Loucy (cell line): Measurements from ENCODE around the gene ZC3H18.

Experiments used
- H2AFZ ChIP-seq: fragments of 200-600 bp; sonication (generic); 2 replicates; pipeline ENCODE4 v1.6.0; 2016; ENCODE audit warnings: antibody characterized with exemption, mild to moderate bottlenecking, low read length, moderate library complexity
- H3F3A ChIP-seq: fragments of 200-600 bp; 2 replicates; pipeline ENCODE4 v1.6.0; 2016; ENCODE audit warnings: antibody characterized with exemption, low read depth, mild to moderate bottlenecking
- H3K27me3 ChIP-seq: fragments of 200-600 bp; sonication (generic); 2 replicates; pipeline ENCODE4 v1.6.1; 2014; ENCODE audit warnings: low read length, mild to moderate bottlenecking; ENCODE audit not compliant: insufficient read depth, poor library complexity, severe bottlenecking
- H3K36me3 ChIP-seq: fragments of 200-600 bp; sonication (generic); 2 replicates; pipeline ENCODE4 v1.6.1; 2016; ENCODE audit warnings: low read length; ENCODE audit not compliant: insufficient read depth
- H3K4me1 ChIP-seq: fragments of 200-600 bp; sonication (generic); 2 replicates; pipeline ENCODE4 v1.5.1; 2014; ENCODE audit warnings: low read length, mild to moderate bottlenecking; ENCODE audit not compliant: insufficient read depth, poor library complexity, severe bottlenecking
- H3K4me2 ChIP-seq: fragments of 200-600 bp; sonication (generic); 2 replicates; pipeline ENCODE4 v1.6.0; 2014; ENCODE audit warnings: antibody characterized with exemption, low read length, low read depth, mild to moderate bottlenecking; ENCODE audit not compliant: poor library complexity, severe bottlenecking
- H3K4me3 ChIP-seq: fragments of 200-600 bp; sonication (generic); 2 replicates; pipeline ENCODE4 v1.5.1; 2014; ENCODE audit warnings: low read length, mild to moderate bottlenecking, mixed read lengths; ENCODE audit not compliant: poor library complexity, severe bottlenecking
- H3K79me2 ChIP-seq: fragments of 200-600 bp; sonication (generic); 2 replicates; pipeline ENCODE4 v1.6.1; 2014; ENCODE audit warnings: low read length; ENCODE audit not compliant: insufficient read depth
- H3K9ac ChIP-seq: fragments of 200-600 bp; sonication (generic); 2 replicates; pipeline ENCODE4 v1.6.0; 2014; ENCODE audit warnings: mild to moderate bottlenecking, low read depth, low read length, moderate library complexity; ENCODE audit not compliant: poor library complexity, severe bottlenecking
- H3K9me2 ChIP-seq: fragments of 200-600 bp; sonication (generic); replicated peaks from 2 replicates; pipeline ENCODE4 v1.6.1; 2016; ENCODE audit warnings: low read depth, low read length, mixed read lengths
- H3K9me3 ChIP-seq: fragments of 200-600 bp; sonication (generic); 2 replicates; pipeline ENCODE4 v1.6.1; 2014; ENCODE audit warnings: mild to moderate bottlenecking, antibody characterized with exemption, low read length, low read depth; ENCODE audit not compliant: insufficient read depth
- H4K20me1 ChIP-seq: fragments of 200-600 bp; sonication (generic); 2 replicates; pipeline ENCODE4 v1.6.0; 2014; ENCODE audit warnings: antibody characterized with exemption, low read length, mild to moderate bottlenecking; ENCODE audit not compliant: insufficient read depth, poor library complexity, severe bottlenecking
- EZH2phosphoT487 ChIP-seq: fragments of 200-600 bp; IDR thresholded peaks from 2 replicates; pipeline ENCODE4 v1.6.1; 2018; ENCODE audit warnings: antibody characterized with exemption, mild to moderate bottlenecking, moderate library complexity, borderline replicate concordance
- TF ChIP-seq, protein P1 (sequence below): fragments of 200-600 bp; sonication (generic); conservative IDR thresholded peaks from 2 replicates; pipeline ENCODE4 v1.5.1; 2014; ENCODE audit warnings: mild to moderate bottlenecking, antibody characterized with exemption, low read length

ZC3H18 gene

DNA sequence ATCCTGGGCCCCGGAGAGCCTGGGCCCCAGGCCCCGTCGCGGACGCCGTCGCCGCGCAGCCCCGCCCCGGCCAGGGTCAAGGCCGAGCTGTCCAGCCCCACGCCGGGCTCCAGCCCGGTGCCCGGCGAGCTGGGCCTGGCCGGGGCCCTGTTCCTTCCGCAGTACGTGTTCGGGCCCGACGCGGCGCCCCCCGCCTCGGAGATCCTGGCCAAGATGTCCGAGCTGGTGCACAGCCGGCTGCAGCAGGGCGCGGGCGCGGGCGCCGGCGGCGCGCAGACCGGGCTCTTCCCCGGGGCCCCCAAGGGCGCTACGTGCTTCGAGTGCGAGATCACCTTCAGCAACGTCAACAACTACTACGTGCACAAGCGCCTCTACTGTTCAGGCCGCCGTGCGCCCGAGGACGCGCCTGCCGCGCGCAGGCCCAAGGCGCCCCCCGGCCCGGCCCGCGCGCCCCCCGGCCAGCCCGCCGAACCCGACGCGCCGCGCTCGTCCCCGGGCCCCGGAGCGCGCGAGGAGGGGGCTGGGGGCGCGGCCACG lies 36.8 kb upstream of the ZC3H18 start:
- Histone ChIP-seq H2AFZ (no peak overlapping the region), H3K27me3 (no peaks in the 10 kb centered on the region), H3K9ac (no peak overlapping the region), H3K79me2 (no peaks in the 10 kb centered on the region), H4K20me1 (no peaks in the 10 kb centered on the region), H3K4me1 (no peaks in the 10 kb centered on the region), H3K4me2 (no peak overlapping the region), H3K9me3 (no peaks in the 10 kb centered on the region), H3F3A (no peaks in the 10 kb centered on the region), H3K9me2 (no peaks in the 10 kb centered on the region), H3K4me3 (no peak overlapping the region), H3K36me3 (no peaks in the 10 kb centered on the region; the same call in 1 of the 2 replicates)
- TF ChIP-seq, protein P1, sequence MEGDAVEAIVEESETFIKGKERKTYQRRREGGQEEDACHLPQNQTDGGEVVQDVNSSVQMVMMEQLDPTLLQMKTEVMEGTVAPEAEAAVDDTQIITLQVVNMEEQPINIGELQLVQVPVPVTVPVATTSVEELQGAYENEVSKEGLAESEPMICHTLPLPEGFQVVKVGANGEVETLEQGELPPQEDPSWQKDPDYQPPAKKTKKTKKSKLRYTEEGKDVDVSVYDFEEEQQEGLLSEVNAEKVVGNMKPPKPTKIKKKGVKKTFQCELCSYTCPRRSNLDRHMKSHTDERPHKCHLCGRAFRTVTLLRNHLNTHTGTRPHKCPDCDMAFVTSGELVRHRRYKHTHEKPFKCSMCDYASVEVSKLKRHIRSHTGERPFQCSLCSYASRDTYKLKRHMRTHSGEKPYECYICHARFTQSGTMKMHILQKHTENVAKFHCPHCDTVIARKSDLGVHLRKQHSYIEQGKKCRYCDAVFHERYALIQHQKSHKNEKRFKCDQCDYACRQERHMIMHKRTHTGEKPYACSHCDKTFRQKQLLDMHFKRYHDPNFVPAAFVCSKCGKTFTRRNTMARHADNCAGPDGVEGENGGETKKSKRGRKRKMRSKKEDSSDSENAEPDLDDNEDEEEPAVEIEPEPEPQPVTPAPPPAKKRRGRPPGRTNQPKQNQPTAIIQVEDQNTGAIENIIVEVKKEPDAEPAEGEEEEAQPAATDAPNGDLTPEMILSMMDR: no peak
- TF ChIP-seq EZH2phosphoT487: no peak

DNA sequence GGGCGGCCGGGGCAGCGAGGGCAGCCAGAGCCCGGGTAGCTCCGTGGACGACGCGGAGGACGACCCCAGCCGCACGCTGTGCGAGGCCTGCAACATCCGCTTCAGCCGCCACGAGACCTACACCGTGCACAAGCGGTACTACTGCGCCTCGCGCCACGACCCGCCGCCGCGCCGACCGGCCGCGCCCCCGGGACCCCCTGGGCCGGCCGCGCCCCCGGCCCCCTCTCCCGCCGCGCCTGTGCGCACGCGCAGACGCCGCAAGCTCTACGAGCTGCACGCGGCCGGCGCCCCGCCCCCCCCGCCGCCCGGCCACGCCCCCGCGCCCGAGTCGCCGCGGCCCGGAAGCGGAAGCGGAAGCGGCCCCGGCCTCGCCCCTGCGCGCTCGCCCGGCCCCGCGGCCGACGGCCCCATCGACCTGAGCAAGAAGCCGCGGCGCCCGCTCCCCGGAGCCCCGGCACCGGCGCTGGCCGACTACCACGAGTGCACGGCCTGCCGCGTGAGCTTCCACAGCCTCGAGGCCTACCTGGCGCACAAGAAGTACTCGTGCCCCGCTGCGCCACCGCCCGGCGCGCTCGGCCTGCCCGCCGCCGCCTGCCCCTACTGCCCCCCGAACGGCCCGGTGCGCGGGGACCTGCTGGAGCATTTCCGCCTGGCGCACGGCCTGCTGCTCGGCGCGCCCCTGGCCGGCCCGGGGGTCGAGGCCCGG lies 36.1 kb upstream of the ZC3H18 start:
- H3K79me2 ChIP-seq: no peaks in the 10 kb centered on the region
- no peak overlapping the region for H2AFZ ChIP-seq
- no peaks in the 10 kb centered on the region for H3K9me3 ChIP-seq
- no peak overlapping the region for H3K4me3 ChIP-seq
- no peak overlapping the region for H3K4me2 ChIP-seq
- no peaks in the 10 kb centered on the region for H4K20me1 ChIP-seq
- TF ChIP-seq EZH2phosphoT487: no peak
- TF ChIP-seq, protein P1: no peak
- no peaks in the 10 kb centered on the region for H3F3A ChIP-seq
- H3K4me1 ChIP-seq: no peaks in the 10 kb centered on the region
- H3K27me3 ChIP-seq: no peaks in the 10 kb centered on the region
- H3K9me2 ChIP-seq: no peaks in the 10 kb centered on the region
- no peaks in the 10 kb centered on the region; the same call in 1 of the 2 replicates for H3K36me3 ChIP-seq
- no peak overlapping the region for H3K9ac ChIP-seq

DNA sequence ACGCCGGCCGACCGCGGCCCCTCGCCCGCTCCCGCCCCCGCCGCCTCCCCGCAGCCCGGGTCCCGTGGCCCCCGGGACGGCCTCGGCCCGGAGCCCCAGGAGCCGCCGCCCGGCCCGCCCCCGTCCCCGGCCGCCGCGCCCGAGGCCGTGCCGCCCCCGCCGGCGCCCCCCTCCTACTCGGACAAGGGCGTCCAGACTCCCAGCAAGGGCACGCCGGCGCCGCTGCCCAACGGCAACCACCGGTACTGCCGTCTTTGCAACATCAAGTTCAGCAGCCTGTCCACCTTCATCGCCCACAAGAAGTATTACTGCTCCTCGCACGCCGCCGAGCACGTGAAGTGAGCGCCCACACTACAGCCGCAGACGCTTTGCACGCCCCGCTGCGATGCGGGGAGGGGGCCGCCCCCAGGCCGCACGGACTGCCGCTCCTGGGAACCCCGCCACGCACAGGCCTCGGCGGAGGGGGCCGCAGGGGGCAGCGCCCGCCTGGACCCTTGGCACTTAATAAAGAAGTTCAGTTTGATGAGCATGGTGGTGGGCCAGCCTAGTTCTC lies 35.5 kb upstream of the ZC3H18 start:
- Histone ChIP-seq H3K79me2 (no peaks in the 10 kb centered on the region), H3K4me2 (no peak overlapping the region), H3K36me3 (no peaks in the 10 kb centered on the region; the same call in 1 of the 2 replicates), H3K27me3 (no peaks in the 10 kb centered on the region), H3F3A (no peaks in the 10 kb centered on the region), H3K9me2 (no peaks in the 10 kb centered on the region), H3K9ac (no peak overlapping the region), H2AFZ (no peak overlapping the region), H3K9me3 (no peaks in the 10 kb centered on the region), H3K4me3 (no peak overlapping the region), H4K20me1 (no peaks in the 10 kb centered on the region), H3K4me1 (no peaks in the 10 kb centered on the region)
- TF ChIP-seq EZH2phosphoT487: no peak
- TF ChIP-seq, protein P1: no peak
